SU-DHL-6 (cell line): ENCODE results near the gene BAD.

ENCODE experiments used
- H2AFZ ChIP-seq: fragments of 200-600 bp; sonication (generic); 2 replicates; pipeline ENCODE4 v1.6.1; 2014; ENCODE audit warnings: low read depth, mild to moderate bottlenecking, moderate library complexity, mixed read lengths, antibody characterized with exemption, low read length; ENCODE audit not compliant: severe bottlenecking
- H3F3A ChIP-seq: fragments of 200-600 bp; shearing (Covaris generic); 2 replicates; pipeline ENCODE4 v1.6.0; 2016; ENCODE audit warnings: antibody characterized with exemption, mild to moderate bottlenecking; ENCODE audit not compliant: insufficient read depth
- H3K27ac ChIP-seq: fragments of 200-600 bp; sonication (generic); 2 replicates; pipeline ENCODE4 v1.5.1; 2016; ENCODE audit warnings: low read depth, mild to moderate bottlenecking, low read length, moderate library complexity, mixed read lengths
- H3K27me3 ChIP-seq: fragments of 200-600 bp; sonication (generic), shearing (Covaris generic); 2 replicates; pipeline ENCODE4 v1.6.0; 2014; ENCODE audit warnings: mild to moderate bottlenecking, low read length
- H3K36me3 ChIP-seq: fragments of 200-600 bp; sonication (generic); 2 replicates; pipeline ENCODE4 v1.6.1; 2014; ENCODE audit warnings: mild to moderate bottlenecking, low read length, mixed read lengths
- H3K4me2 ChIP-seq: fragments of 300-600, 200-600 bp; shearing (Covaris generic), sonication (generic); 2 replicates; pipeline ENCODE4 v1.6.0; 2014; ENCODE audit warnings: low read length, low read depth, mild to moderate bottlenecking; ENCODE audit not compliant: poor library complexity, severe bottlenecking
- H3K4me3 ChIP-seq: fragments of 200-600 bp; sonication (generic); 2 replicates; pipeline ENCODE4 v1.5.1; 2014; ENCODE audit warnings: antibody characterized with exemption, low read length, mild to moderate bottlenecking, mixed read lengths; ENCODE audit not compliant: insufficient read depth, poor library complexity, severe bottlenecking
- H3K79me2 ChIP-seq: fragments of 200-600 bp; sonication (generic); 2 replicates; pipeline ENCODE4 v1.6.1; 2014; ENCODE audit warnings: mild to moderate bottlenecking, low read length, moderate library complexity; ENCODE audit not compliant: insufficient read depth
- H3K9ac ChIP-seq: fragments of 200-600 bp; sonication (generic); 2 replicates; pipeline ENCODE4 v1.7.0; 2014; ENCODE audit warnings: mild to moderate bottlenecking, low read length
- H3K9me2 ChIP-seq: fragments of 200-600 bp; sonication (generic); replicated peaks from 2 replicates; pipeline ENCODE4 v1.6.1; 2014; ENCODE audit warnings: low read length; ENCODE audit not compliant: insufficient read depth
- H3K9me3 ChIP-seq: fragments of 200-600 bp; sonication (generic); 2 replicates; pipeline ENCODE4 v1.6.1; 2014; ENCODE audit warnings: low read length, mixed read lengths; ENCODE audit not compliant: insufficient read depth
- H4K20me1 ChIP-seq: fragments of 200-600 bp; sonication (generic); 2 replicates; pipeline ENCODE4 v1.6.1; 2014; ENCODE audit warnings: low read depth, mild to moderate bottlenecking, antibody characterized with exemption, low read length, moderate library complexity, mixed read lengths
- CTCF ChIP-seq: fragments of 200-600 bp; sonication (generic); IDR thresholded peaks from one replicate; pipeline ENCODE4 v1.5.1; 2017; ENCODE audit warnings: antibody characterized with exemption, mild to moderate bottlenecking, low read length, moderate library complexity; ENCODE audit not compliant: insufficient read depth, poor library complexity, severe bottlenecking
- EZH2phosphoT487 ChIP-seq: fragments of 200-600 bp; sonication (generic), shearing (Covaris generic); conservative IDR thresholded peaks from 2 replicates; pipeline ENCODE4 v1.6.1; 2018; ENCODE audit warnings: mild to moderate bottlenecking, antibody characterized with exemption, low read length, moderate library complexity, mixed read lengths

Gene BAD

DNA sequence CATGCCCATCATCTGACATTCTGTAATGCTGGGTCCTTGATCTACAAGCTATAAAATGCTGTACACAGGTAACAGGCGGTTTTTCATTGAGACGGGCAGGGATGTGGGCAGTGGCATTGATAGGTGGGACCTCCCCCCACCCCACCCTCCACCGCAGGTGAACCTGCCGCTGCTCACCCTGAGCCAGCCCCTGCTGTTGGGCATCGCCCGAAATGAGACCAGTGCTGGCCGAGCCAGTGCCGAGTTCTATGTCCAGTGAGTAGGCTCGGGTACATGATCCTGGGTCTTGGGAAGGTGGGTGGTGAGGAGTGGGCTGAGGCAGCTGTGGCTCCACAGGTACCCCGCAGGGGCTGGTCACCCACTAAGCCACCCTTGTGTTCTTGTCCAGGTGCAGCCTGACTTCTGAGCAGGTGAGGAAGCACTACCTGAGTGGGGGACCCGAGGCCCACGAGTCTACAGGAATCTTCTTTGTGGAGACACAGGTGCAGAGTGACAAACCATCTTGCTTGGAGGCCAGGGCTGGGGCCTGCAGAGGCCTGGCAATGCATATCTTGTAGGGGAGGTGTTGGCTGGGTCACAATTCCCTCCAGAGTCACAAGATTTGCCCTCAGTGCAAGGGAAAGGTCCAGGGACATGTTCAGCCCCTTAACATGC lies 55.2 kb downstream of the BAD start:
- Histone ChIP-seq H3K9me2 (no peaks in the 10 kb centered on the region), H3K9me3 (no peaks in the 10 kb centered on the region), H3K27ac (peak overlapping the region; percentile 86), H3K4me2 (peak overlapping the region; percentile 80), H3K79me2 (no peaks in the 10 kb centered on the region; the same call in 1 of the 2 replicates), H3K4me3 (no peak overlapping the region), H3K27me3 (no peaks in the 10 kb centered on the region), H4K20me1 (no peaks in the 10 kb centered on the region), H3K9ac (peak overlapping the region; percentile 74), H2AFZ (no peak overlapping the region), H3K36me3 (no peaks in the 10 kb centered on the region), H3F3A (peaks cover 43% of the 10 kb centered on the region)
- TF ChIP-seq CTCF: no peak
- TF ChIP-seq EZH2phosphoT487: no peak

- H3K4me2 ChIP-seq: peak overlapping the region; percentile 87
- TF ChIP-seq EZH2phosphoT487 (no peak), CTCF (no peak)
- H3K9me2 ChIP-seq: no peaks in the 10 kb centered on the region
- no peak overlapping the region for H2AFZ ChIP-seq
- no peaks in the 10 kb centered on the region; the same call in 1 of the 2 replicates for H3K79me2 ChIP-seq
- H3K9me3 ChIP-seq: no peaks in the 10 kb centered on the region
- no peaks in the 10 kb centered on the region for H3K27me3 ChIP-seq
- H3K27ac ChIP-seq: peak overlapping the region; percentile 88
- no peaks in the 10 kb centered on the region for H4K20me1 ChIP-seq
- H3K9ac ChIP-seq: peak overlapping the region; percentile 94
- peak overlapping the region; percentile 83 for H3K4me3 ChIP-seq
- H3F3A ChIP-seq: peaks cover 39% of the 10 kb centered on the region
- H3K36me3 ChIP-seq: no peaks in the 10 kb centered on the region
Observed at GRCh38 chr11:64227405-64227956, 57.0 kb downstream of the BAD start.

DNA sequence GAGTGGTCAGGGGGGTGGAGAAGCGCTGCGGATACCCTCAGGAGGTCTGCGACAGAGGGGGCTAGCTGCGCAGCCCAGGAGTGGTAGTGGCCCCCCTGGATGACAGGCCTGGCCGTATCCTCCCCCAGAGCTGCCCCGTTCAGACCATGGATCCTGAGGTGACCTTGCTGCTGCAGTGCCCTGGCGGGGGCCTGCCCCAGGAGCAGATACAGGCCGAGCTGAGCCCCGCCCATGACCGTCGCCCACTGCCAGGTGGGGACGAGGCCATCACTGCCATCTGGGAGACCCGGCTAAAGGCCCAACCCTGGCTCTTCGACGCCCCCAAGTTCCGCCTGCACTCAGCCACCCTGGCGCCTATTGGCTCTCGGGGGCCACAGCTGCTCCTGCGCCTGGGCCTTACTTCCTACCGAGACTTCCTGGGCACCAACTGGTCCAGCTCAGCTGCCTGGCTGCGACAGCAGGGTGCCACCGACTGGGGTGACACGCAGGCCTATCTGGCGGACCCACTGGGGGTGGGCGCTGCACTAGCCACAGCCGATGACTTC lies 57.9 kb downstream of the BAD start:
- Histone ChIP-seq H4K20me1 (no peaks in the 10 kb centered on the region), H2AFZ (no peak overlapping the region), H3K27me3 (no peaks in the 10 kb centered on the region), H3K9me3 (no peaks in the 10 kb centered on the region), H3K36me3 (no peaks in the 10 kb centered on the region), H3K9ac (peak overlapping the region; percentile 94), H3K79me2 (no peaks in the 10 kb centered on the region; the same call in 1 of the 2 replicates), H3K4me2 (peak overlapping the region; percentile 87), H3K9me2 (no peaks in the 10 kb centered on the region), H3K4me3 (peak overlapping the region; percentile 83), H3F3A (peaks cover 41% of the 10 kb centered on the region), H3K27ac (peak overlapping the region; percentile 88)
- TF ChIP-seq CTCF (no peak), EZH2phosphoT487 (no peak)
